ENCODE results near the gene COL23A1. TPM values are rescaled to one million over a fixed set of nuclear protein-coding genes. Genes with fewer than 3 reads are reported as not detected.

COL23A1 gene
- polyA plus RNA-seq, 1 donor (not counting 4 experiments of a cell fraction or from before 2014, with no cell fraction given) = not detected

DNA sequence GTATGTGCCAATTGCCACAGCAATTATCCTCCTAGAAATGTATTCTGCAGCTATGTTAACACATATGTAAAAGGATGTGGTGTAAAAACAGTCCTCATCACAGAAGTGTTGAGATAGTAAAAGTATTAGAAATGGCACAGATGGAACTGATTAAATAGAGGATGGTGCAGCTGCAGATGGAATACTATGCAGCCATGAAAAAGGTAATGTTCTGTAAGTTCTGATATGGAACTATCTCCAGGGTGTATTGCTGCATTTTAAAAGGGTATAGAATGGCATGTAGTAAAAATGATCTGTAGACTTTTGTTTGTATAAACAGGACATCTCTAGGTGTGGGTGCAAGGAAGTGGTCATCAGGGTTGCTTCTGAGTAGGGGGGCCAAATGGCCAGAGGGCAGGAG is 294.6 kb downstream of the COL23A1 start:
- no peaks in the 10 kb centered on the region for H3K9me3 ChIP-seq (ENCODE audit: control insufficient read depth, low read depth, low read length)
- no peaks in the 10 kb centered on the region for H3K79me2 ChIP-seq (ENCODE audit: control insufficient read depth, insufficient read depth, low read length)
- H3K4me2 ChIP-seq (ENCODE audit: control insufficient read depth, extremely low read depth, insufficient read depth, low read depth, low read length) = no peak overlapping the region
- no peaks in the 10 kb centered on the region for H3K9me1 ChIP-seq (ENCODE audit: control insufficient read depth, extremely low read depth, insufficient read depth, low read length)
- no peak overlapping the region for H3K9ac ChIP-seq (ENCODE audit: control insufficient read depth, extremely low read depth, insufficient read depth, low read length)
- no peak for DNase-seq (ENCODE audit: low read depth, low spot score)
- no peak for FAIRE-seq
- H3K27me3 ChIP-seq (ENCODE audit: control insufficient read depth, extremely low read depth, insufficient read depth, low read length) = peaks cover 32% of the 10 kb centered on the region
- H3K4me3 ChIP-seq (ENCODE audit: control insufficient read depth in 2 of 3, extremely low read depth in 1 of 3, insufficient read depth in 2 of 3, low read depth in 1 of 3, low read length in 3 of 3) = no peak overlapping the region
- H4K20me1 ChIP-seq (ENCODE audit: control insufficient read depth, extremely low read depth, insufficient read depth, low read length) = no peaks in the 10 kb centered on the region
- no peak overlapping the region for H2AFZ ChIP-seq (ENCODE audit: control insufficient read depth, low read length)
- TF ChIP-seq, protein P1, sequence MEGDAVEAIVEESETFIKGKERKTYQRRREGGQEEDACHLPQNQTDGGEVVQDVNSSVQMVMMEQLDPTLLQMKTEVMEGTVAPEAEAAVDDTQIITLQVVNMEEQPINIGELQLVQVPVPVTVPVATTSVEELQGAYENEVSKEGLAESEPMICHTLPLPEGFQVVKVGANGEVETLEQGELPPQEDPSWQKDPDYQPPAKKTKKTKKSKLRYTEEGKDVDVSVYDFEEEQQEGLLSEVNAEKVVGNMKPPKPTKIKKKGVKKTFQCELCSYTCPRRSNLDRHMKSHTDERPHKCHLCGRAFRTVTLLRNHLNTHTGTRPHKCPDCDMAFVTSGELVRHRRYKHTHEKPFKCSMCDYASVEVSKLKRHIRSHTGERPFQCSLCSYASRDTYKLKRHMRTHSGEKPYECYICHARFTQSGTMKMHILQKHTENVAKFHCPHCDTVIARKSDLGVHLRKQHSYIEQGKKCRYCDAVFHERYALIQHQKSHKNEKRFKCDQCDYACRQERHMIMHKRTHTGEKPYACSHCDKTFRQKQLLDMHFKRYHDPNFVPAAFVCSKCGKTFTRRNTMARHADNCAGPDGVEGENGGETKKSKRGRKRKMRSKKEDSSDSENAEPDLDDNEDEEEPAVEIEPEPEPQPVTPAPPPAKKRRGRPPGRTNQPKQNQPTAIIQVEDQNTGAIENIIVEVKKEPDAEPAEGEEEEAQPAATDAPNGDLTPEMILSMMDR (optimal IDR thresholded peaks at IDR 0.05 in 1 of 3, IDR thresholded peaks at IDR 0.05 in 1 of 3, conservative IDR thresholded peaks at IDR 0.05 in 1 of 3; ENCODE audit: extremely low read depth in 1 of 3, insufficient read depth in 2 of 3, low read length in 3 of 3) = no peak
- no peak for TF ChIP-seq EZH2 (IDR thresholded peaks at IDR 0.05; ENCODE audit: low read length)
- dilution Hi-C loops (cut with MboI; ENCODE audit: extremely low pct_ligation_motif_present, low sequenced_read_pairs) = no loop called here
- no peaks in the 10 kb centered on the region for H3K4me1 ChIP-seq (ENCODE audit: control insufficient read depth, extremely low read depth, insufficient read depth, low read length)
- no peak overlapping the region for H3K27ac ChIP-seq (ENCODE audit: control insufficient read depth, insufficient read depth, low read length)
- H3K36me3 ChIP-seq (ENCODE audit: control insufficient read depth in 2 of 2, extremely low read depth in 1 of 2, insufficient read depth in 2 of 2, low read length in 2 of 2) = no peaks in the 10 kb centered on the region

DNA sequence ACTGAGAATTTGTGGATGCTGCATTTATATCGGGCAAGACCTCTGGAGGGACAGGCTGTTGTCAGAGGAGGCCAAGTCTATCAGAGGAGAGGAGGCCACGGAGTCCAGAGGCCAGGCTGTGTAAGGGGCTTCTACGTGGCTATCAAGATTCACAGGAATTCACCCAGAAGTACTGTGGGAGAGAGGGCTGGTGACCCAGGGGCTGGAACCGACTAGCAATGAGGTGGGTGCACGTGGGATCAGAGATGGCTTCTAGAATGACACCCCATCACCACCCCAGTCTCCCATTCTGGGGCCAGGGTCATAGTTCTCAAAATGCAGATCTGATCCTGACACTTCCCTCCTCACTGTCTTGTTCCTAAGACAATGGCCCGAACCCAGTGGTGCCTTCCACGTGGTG is 296.4 kb downstream of the COL23A1 start:
- Histone ChIP-seq H3K27ac (ENCODE audit: control insufficient read depth, insufficient read depth, low read length) (no peak overlapping the region), H3K4me3 (ENCODE audit: control insufficient read depth in 2 of 3, extremely low read depth in 1 of 3, insufficient read depth in 2 of 3, low read depth in 1 of 3, low read length in 3 of 3) (no peak overlapping the region), H3K4me1 (ENCODE audit: control insufficient read depth, extremely low read depth, insufficient read depth, low read length) (peaks cover 10% of the 10 kb centered on the region), H3K79me2 (ENCODE audit: control insufficient read depth, insufficient read depth, low read length) (no peaks in the 10 kb centered on the region), H3K36me3 (ENCODE audit: control insufficient read depth in 2 of 2, extremely low read depth in 1 of 2, insufficient read depth in 2 of 2, low read length in 2 of 2) (no peaks in the 10 kb centered on the region), H3K9me1 (ENCODE audit: control insufficient read depth, extremely low read depth, insufficient read depth, low read length) (no peaks in the 10 kb centered on the region), H4K20me1 (ENCODE audit: control insufficient read depth, extremely low read depth, insufficient read depth, low read length) (no peaks in the 10 kb centered on the region), H3K9me3 (ENCODE audit: control insufficient read depth, low read depth, low read length) (no peaks in the 10 kb centered on the region), H3K9ac (ENCODE audit: control insufficient read depth, extremely low read depth, insufficient read depth, low read length) (no peak overlapping the region), H3K27me3 (ENCODE audit: control insufficient read depth, extremely low read depth, insufficient read depth, low read length) (peaks cover 36% of the 10 kb centered on the region), H2AFZ (ENCODE audit: control insufficient read depth, low read length) (no peak overlapping the region), H3K4me2 (ENCODE audit: control insufficient read depth, extremely low read depth, insufficient read depth, low read depth, low read length) (no peak overlapping the region)
- no peak for TF ChIP-seq EZH2 (IDR thresholded peaks at IDR 0.05; ENCODE audit: low read length)
- dilution Hi-C loops (cut with MboI; ENCODE audit: extremely low pct_ligation_motif_present, low sequenced_read_pairs) = no loop called here
- DNase-seq (ENCODE audit: low read depth, low spot score) = no peak
- no peak for FAIRE-seq

DNA sequence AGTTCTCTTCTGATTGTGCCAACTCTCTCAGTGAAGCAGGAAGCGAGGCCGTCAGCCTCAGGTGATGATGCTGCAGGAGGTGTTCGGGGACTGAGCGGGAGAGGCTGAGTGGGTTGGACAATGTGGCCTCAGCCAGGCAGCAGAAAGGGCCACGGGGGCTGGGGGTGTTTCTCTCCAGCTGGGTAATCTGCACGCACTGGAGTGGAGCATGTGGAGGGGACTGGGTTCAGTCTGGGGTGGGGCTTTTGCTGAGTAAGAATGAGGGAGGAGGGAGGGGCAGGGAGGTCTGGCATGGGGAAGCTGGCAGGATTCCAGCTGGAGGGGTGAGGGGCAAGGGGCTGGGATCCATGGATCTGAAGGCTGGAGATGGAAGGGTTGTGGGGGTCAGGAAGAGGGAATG is 296.8 kb downstream of the COL23A1 start:
- Histone ChIP-seq H3K36me3 (ENCODE audit: control insufficient read depth in 2 of 2, extremely low read depth in 1 of 2, insufficient read depth in 2 of 2, low read length in 2 of 2) (no peaks in the 10 kb centered on the region), H3K9ac (ENCODE audit: control insufficient read depth, extremely low read depth, insufficient read depth, low read length) (no peak overlapping the region), H3K27ac (ENCODE audit: control insufficient read depth, insufficient read depth, low read length) (no peak overlapping the region), H3K4me2 (ENCODE audit: control insufficient read depth, extremely low read depth, insufficient read depth, low read depth, low read length) (no peak overlapping the region), H3K79me2 (ENCODE audit: control insufficient read depth, insufficient read depth, low read length) (no peaks in the 10 kb centered on the region), H3K4me3 (ENCODE audit: control insufficient read depth in 2 of 3, extremely low read depth in 1 of 3, insufficient read depth in 2 of 3, low read depth in 1 of 3, low read length in 3 of 3) (no peak overlapping the region), H3K9me3 (ENCODE audit: control insufficient read depth, low read depth, low read length) (no peaks in the 10 kb centered on the region), H3K9me1 (ENCODE audit: control insufficient read depth, extremely low read depth, insufficient read depth, low read length) (no peaks in the 10 kb centered on the region), H4K20me1 (ENCODE audit: control insufficient read depth, extremely low read depth, insufficient read depth, low read length) (no peaks in the 10 kb centered on the region), H3K4me1 (ENCODE audit: control insufficient read depth, extremely low read depth, insufficient read depth, low read length) (peaks cover 14% of the 10 kb centered on the region), H3K27me3 (ENCODE audit: control insufficient read depth, extremely low read depth, insufficient read depth, low read length) (peaks cover 36% of the 10 kb centered on the region), H2AFZ (ENCODE audit: control insufficient read depth, low read length) (no peak overlapping the region)
- TF ChIP-seq, protein P1 (optimal IDR thresholded peaks at IDR 0.05 in 1 of 3, IDR thresholded peaks at IDR 0.05 in 1 of 3, conservative IDR thresholded peaks at IDR 0.05 in 1 of 3; ENCODE audit: extremely low read depth in 1 of 3, insufficient read depth in 2 of 3, low read length in 3 of 3) = no peak
- no peak for TF ChIP-seq EZH2 (IDR thresholded peaks at IDR 0.05; ENCODE audit: low read length)
- no peak for FAIRE-seq
- no peak for DNase-seq (ENCODE audit: low read depth, low spot score)
- dilution Hi-C loops (cut with MboI; ENCODE audit: extremely low pct_ligation_motif_present, low sequenced_read_pairs) = no loop called here
